HK-2 (cell line): ENCODE data around the gene SLC9A1.

ENCODE experiments used
- DNase-seq: peaks from one replicate; pipeline ENCODE4 v3.0.0-alpha.2; 2018; ENCODE audit not compliant: unreplicated experiment

SLC9A1 gene

DNA sequence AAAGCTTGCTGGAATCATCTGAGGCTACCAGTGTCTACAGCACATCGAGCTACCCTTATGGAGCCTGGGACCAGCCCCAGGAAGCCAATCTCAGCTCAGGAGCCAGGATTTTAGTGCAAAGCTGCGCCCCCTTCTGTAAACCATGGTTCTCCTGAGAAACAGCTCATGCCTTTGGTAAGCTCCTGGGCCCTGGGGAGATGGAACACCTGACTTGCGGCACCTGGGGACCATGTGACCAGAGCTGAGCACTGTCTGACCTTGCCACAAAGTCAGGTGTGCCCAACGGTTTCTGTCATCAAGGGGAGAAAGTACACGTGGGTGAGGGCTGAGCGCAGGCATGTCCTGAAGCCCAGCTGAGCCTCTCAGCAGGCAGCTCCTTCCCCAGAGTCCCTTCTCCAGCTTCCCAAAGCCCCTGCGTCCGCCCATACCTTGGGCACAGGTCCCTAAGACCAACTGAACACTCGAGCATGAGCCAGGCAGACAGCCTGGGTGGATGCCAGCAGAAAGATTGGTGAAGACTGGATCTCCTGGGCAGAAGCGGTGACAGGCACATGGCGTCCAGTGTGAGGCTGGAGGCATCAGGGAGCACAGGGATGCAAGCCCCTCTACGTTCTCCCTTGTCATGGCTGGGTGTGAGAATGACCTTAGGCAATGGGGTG, 84.4 kb downstream of the SLC9A1 start:
- DNase-seq = no peak

DNA sequence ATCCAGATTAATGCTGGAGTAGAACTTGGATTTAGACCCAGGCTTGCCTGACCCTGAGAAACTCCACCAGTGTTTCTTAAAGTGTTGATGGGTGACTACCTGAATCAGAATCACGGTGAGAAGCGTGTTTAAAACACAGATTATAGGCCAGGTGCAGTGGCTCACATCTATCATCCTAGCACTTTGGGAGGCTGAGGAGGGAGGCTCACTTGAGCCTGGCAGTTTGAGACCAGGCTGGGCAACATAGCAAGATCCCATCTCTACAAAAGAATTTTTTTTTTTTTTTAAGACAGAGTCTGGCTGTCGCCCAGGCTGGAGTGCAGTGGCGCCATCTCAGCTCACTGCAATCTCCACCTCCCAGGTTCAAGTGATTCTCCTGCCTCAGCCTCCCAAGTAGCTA, 86.0 kb downstream of the SLC9A1 start:
- DNase-seq = no peak

DNA sequence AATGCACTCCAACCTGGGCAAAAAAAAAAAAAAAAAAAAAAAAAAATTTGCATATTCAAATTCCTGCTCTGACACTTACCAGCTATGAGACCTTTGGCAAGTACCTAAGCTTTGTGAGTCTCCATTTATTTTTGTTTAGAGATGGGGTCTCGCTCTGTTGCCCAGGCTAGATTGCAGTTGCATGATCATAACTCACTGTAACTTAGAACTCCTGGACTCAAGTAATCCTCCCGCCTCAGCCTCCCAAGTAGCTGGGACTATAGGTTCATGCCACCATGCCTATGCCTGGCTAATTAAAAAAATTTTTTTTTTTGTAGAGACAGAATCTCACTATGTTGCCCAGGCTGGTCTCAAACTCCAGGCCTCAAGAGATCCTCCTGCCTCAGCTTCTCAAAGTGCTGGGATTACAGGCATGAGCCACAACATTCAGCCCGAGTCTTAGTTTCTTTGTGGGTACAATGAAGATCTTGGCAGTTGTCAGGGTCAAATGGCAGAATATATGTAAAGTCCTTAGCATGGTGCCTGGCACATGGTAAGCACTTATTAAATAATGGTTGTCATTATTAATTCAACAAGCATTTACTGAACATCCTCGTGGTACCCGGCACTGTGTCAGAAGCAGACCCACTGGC, 88.8 kb downstream of the SLC9A1 start:
- no peak for DNase-seq

DNA sequence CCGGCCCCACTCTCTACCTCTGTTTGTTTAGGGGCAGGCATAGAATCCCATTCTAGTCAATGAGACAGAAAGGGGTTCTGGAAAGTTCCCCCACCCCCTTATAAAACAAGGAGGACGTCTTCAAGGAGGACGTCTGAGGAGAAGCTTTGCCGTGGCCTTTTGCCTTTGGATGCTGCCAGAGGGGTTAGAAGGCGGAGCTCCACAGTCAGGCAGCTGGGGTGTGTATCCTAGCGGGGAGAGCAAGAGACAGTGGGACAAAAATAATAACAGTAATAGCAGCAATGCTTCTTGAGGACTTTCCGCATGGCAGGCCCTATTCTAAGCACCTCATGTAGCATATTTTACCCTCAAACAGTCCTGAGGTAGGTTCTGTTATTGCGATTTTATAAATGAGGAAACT, 94.0 kb downstream of the SLC9A1 start:
- no peak for DNase-seq

GRCh38 chr1:27058966-27059669, 95.8 kb downstream of the SLC9A1 start:
- no peak for DNase-seq

DNA sequence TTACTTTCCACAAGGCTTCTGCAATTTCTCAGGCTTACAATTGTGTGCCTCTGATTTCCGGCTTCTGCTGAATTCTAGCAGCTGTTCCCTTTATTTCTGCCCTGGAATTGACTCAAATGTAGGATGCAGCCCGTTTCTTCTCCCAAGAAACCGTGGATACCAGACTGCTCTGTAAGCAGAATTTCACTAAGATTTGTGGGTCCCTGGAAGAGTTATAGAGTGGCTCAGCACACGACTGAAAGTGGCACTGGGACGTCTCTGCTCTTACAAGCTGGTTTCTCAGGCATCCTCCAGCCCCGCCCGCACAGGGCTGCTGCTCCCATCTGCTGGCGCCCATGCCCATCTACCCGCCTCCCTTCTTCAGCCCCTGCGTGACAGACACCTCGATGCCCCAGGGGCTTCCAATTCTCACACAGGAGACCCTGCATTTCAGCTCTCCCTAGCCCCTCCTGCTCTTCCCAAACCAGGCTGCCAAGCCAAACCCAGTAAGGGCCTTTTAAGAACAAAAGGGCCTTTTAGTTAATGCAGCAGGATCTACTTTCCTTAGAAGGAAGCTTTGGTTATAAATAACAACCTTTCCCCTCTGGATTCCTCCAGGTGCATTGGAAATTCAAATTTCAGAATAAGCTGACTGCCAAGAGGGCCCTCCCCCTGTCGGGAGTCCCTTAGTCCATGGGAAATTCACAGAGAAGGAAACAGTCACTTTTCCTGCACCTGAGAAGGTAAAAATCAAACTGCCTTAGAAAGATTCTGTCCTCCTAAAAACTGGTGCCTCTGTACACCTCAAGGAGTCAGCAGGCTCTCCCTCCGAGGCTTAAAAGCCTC, 96.9 kb downstream of the SLC9A1 start:
- no peak for DNase-seq

GRCh38 chr1:27057389-27057788, 97.5 kb downstream of the SLC9A1 start:
- no peak for DNase-seq

GRCh38 chr1:27053977-27054753, 100.8 kb downstream of the SLC9A1 start:
- no peak for DNase-seq

DNA sequence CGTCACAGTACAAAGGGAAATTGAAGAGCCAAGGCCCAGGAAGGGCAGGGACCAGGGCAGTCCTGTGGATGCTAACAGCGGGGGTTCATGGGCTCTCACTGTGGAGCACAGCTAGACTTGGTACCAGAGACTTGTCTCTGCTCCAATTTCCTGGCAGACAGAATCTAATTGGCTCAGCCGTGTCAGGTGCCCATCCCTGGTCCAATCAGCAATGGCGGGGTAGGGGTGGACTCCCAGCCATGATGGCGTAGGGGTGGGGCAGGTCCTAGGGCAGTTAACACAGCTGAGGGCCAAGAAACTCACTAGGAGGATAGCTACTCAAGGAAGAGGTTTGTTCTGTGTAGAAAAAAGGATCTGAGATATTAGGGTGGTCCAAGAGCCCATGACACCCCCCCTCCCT, 102.4 kb downstream of the SLC9A1 start:
- no peak for DNase-seq

DNA sequence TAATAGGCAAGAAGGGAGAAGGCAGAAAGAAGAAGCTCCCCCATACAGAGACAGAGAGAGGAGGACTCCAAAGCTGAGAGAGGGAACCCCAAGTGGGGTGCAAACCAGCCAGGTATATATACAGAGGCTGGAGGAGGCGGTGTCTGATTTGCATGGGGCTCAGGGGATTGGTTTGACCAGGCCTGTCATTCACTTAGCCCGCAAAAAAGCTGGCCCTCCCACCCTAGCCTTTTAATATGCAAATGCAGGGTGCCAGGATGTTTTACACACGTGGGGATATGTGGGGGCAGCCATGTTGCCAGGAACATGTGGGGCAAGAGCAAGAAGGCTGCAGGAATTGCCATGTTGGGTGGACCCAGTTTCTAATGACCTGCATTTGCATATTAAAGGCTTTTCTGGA, 105.3 kb downstream of the SLC9A1 start:
- DNase-seq = no peak

GRCh38 chr1:27049100-27049499, 105.8 kb downstream of the SLC9A1 start:
- DNase-seq = no peak
